ENCODE results near the gene NUDT22.

The NUDT22 gene, protein sequence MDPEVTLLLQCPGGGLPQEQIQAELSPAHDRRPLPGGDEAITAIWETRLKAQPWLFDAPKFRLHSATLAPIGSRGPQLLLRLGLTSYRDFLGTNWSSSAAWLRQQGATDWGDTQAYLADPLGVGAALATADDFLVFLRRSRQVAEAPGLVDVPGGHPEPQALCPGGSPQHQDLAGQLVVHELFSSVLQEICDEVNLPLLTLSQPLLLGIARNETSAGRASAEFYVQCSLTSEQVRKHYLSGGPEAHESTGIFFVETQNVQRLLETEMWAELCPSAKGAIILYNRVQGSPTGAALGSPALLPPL

DNA sequence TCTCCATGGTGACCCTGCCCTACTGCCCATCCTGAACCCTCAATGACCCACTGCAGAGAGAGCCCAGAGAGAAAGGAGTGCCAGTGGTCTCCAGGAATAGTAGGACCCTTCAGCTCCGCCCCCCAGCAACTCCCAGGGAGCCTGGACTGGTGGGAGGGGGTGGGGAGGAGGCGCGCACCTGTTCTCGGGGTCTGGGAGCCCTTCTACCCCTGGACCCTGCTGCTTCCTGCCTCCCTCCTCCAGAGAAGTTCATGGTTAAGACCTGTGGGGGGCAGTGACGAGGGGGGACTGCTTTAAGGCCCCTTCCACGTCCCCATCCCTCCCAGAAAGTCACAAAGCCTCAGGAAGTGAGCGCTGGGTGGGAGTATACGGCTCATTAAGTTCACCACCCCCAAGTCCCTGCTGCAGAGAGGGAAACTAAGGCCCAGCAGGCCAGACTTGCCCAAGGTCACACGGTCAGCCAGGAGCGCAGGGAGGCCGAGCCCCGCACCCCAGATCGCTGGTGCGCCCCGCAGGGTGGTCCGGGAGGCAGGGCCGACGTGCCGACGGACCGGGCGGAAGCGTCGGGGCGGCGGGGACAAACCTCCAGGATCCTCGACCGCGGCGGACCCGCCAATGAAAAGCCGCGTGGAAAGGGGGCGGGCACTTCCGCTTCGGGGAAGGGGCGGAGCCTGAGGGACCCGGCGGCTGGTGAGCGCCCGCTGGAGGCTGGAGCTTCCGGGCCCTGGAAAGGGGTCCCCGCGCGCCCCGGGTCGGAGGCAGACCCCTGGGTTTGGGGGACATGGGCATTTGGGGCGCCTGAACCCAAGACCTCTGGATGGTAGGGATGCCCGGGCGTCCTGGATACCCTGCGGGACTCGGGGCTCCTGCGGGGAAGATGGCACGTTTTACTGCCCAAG is at the start of gene NUDT22, which contains the start of gene TRPT1:
TSS of gene NUDT22 (plus strand) at position 667 of the 899 bp plus-strand sequence. CDS start 379 bp downstream, outside the sequence.
TSS of gene TRPT1 (minus strand) at position 579 of the 899 bp plus-strand sequence. CDS start at position 253, 326 bp downstream.
- peak; percentile 92 for DNase-seq (ENCODE audit: low spot score)

DNA sequence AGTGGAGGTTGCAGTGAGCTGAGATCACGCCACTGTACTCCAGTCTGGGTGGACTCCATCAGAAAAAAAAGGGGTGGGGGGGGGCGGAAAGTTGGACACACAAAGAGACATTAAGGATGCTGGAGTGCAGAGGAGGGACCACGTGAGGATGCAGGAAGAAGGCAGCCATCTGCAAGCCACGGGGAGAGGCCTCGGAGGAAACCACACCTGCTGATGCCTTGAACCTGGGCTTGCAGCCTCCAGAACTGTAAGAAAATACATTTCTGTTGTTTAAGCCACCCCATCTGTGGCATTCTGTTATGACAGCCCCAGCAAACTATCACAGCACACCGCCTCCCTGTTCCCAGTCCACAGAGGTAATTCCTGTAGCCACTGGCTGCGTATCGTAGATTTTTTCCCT is 49.3 kb upstream of the NUDT22 start:
- DNase-seq (ENCODE audit: low spot score): no peak

GRCh38 chr11:64178203-64178602 is 47.9 kb upstream of the NUDT22 start:
- DNase-seq (ENCODE audit: low spot score): no peak

- DNase-seq (ENCODE audit: low spot score): no peak
These were observed 47.0 kb upstream of the NUDT22 start for GRCh38 chr11:64178951-64179639.

DNA sequence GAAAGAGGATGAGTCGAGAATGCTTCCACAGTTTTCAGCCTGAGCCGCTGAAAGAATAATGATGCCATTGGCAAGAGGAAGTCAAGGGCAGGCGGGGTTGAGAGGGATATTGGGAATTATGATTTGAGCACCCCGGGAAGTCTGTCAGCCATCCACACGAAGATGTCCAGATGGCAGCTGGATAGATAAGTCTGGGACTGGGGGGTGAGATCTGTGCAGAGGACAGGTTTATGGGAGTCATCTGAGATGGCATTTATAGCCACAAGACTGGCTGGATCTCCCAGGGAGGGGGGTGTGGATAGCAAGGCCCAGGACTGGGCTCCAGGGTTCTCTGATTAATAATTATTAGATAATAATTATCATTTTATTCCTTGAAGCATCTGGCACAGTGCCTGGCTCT is 45.2 kb upstream of the NUDT22 start:
- no peak for DNase-seq (ENCODE audit: low spot score)

- peak; percentile 96 for DNase-seq (ENCODE audit: low spot score)
These were observed 44.3 kb upstream of the NUDT22 start for GRCh38 chr11:64181506-64182411.

DNA sequence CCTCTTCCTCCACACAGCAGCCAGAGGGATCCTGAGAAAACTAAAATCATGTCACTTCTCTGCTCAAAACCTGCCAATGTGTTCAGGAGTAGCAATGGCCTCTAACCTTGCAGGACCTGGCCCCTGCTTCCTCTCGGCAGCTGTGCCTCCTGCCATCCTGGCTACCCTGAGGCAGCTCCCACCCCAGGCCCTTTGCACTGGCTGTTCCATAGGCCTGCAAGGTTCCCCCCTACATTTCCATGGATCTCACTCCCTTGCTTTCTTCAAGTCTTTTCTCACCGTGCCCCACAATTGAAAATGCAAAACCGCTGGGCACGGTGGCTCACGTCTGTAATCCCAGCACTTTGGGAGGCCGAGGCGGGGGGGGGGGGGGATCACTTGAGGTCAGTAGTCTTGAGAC is 42.2 kb upstream of the NUDT22 start:
- no peak for DNase-seq (ENCODE audit: low spot score)

DNA sequence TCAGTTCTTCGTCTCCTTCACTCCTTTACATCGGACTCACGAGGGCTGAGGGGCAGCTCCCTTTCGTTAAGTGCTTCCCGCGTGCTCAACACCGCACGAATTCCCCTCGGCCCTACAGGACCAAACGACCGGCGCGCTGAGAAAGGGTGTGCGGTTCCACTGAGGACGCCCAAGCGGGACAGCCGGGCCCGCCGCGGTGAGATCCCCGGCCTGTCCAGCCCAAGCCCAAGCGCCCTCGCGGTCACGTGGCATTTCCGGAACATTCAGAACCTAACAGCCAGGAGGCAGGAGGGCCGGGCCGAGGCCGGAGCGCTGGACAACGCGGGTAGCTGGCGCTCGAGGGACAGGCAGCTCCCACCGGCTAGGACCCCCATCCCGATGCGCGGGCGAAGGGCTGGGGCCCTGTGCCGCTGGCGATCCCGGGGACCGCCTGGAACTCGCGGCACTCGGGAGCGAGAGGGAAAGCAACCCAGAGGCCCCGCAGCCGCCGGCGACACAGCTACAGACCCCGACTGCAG is 40.8 kb upstream of the NUDT22 start:
- peak; percentile 77 for DNase-seq (ENCODE audit: low spot score)

DNA sequence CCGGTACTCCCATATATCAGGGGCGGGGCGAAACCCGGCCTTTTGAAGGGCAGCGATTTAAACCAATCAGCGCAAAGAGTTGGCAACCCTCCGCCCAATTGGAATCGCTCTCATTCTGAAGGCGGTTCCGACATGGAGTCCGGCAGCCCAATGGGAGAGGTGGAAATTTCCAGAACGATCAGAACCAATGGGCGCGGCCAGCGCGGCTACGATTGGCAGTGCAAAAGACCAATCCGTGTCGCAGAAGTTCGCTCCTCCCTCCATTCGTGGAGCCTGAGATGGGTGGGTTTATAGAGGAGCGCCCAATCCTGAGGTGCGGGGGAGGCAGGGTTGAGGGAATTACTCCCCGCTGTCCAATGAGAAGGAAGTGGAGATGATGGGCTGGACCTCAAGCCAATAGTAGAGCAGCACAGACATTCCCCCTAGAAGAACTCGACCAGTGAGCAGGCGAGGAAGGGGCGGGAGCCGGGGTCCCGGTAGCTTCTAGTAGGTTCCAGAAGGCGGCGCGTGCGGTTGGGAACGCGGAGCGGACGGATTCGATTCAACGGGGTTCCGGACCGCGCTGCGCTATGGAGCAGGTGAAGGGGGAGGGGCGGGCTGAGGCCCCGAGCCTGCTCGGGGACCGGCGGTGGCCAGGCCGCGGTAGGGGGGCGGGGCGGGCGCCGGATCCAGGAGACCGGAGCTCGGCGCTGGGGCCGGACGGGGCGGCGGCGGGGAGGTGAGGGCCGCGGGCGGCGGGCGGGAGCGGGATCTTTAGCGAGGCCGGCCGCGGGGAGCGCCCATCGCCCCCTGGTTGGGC is 40.2 kb upstream of the NUDT22 start, which contains the start of gene STIP1:
TSS of gene STIP1 (plus strand) at position 479 of the 799 bp plus-strand sequence. CDS start at position 570, 91 bp downstream.
- peak; percentile 100 for DNase-seq (ENCODE audit: low spot score)

GRCh38 chr11:64186492-64187165 is 39.4 kb upstream of the NUDT22 start:
- DNase-seq (ENCODE audit: low spot score): no peak

- no peak for DNase-seq (ENCODE audit: low spot score)
These were observed 33.6 kb upstream of the NUDT22 start for GRCh38 chr11:64192434-64192833.

- no peak for DNase-seq (ENCODE audit: low spot score)
These were observed 29.4 kb upstream of the NUDT22 start for GRCh38 chr11:64196626-64197025.

- DNase-seq (ENCODE audit: low spot score): no peak
These were observed 27.6 kb upstream of the NUDT22 start for GRCh38 chr11:64198511-64198910.

- no peak for DNase-seq (ENCODE audit: low spot score)
These were observed 24.5 kb upstream of the NUDT22 start for GRCh38 chr11:64201543-64201942.

- no peak for DNase-seq (ENCODE audit: low spot score)
These were observed 23.1 kb upstream of the NUDT22 start for GRCh38 chr11:64202992-64203391.

- no peak for DNase-seq (ENCODE audit: low spot score)
These were observed 22.5 kb upstream of the NUDT22 start for GRCh38 chr11:64203421-64204079.

DNA sequence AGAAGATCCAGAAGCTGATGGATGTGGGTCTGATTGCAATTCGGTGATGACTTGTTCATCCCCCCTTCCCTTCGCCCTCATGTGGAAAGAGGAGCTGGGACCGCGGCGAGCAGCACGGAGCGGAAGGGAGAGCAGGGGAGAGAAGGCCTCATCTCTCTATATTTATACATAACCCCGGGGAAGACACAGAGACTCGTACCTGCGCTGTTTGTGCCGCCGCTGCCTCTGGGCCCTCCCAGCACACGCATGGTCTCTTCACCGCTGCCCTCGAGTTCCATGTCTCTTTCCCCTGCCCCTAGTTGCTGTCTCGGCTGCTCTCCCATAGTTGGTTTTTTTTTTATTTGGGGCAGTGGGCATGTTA is 22.0 kb upstream of the NUDT22 start:
- DNase-seq (ENCODE audit: low spot score): no peak

- DNase-seq (ENCODE audit: low spot score): peak; percentile 96
These were observed 21.5 kb upstream of the NUDT22 start for GRCh38 chr11:64204464-64204989.

Data from AG08395 (cell line).